GM12872 (cell line): ENCODE measurements around the gene OR13J1.

Experiments
- TF ChIP-seq, protein P1 (sequence below): IDR thresholded peaks from 3 replicates; pipeline ENCODE4 v1.5.1; 2011; ENCODE audit warnings: low read depth, mild to moderate bottlenecking, low read length, moderate library complexity; ENCODE audit not compliant: insufficient read depth

The OR13J1 gene

DNA sequence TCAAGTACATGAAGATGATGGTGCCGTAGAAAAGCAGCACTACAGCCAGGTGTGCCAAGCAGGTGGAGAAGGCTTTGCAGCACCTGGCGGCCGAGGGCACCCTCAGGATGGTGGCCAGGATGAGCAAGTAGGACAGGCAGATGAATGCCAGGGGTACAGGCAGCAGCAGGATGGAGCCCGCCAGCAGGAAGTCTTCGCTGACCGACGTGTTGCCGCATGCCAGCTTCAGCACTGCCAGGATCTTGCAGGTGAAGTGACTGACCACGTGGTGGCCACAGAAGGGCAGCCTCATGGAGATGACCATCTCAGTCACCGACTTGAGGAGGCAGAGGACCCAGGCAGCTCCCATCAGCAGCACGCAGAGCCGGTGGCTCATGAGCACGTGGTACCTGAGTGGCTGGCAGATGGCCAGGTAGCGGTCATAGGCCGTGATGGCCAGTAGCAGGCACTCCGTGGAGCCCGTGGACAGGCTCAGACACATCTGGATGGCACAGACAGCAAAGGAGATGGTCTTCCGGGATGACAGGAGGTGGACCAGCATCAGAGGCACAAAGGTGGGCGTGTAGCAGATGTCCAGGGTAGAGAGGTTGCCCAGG is 482 bp downstream of the OR13J1 start:
- TF ChIP-seq, protein P1, sequence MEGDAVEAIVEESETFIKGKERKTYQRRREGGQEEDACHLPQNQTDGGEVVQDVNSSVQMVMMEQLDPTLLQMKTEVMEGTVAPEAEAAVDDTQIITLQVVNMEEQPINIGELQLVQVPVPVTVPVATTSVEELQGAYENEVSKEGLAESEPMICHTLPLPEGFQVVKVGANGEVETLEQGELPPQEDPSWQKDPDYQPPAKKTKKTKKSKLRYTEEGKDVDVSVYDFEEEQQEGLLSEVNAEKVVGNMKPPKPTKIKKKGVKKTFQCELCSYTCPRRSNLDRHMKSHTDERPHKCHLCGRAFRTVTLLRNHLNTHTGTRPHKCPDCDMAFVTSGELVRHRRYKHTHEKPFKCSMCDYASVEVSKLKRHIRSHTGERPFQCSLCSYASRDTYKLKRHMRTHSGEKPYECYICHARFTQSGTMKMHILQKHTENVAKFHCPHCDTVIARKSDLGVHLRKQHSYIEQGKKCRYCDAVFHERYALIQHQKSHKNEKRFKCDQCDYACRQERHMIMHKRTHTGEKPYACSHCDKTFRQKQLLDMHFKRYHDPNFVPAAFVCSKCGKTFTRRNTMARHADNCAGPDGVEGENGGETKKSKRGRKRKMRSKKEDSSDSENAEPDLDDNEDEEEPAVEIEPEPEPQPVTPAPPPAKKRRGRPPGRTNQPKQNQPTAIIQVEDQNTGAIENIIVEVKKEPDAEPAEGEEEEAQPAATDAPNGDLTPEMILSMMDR: no peak

DNA sequence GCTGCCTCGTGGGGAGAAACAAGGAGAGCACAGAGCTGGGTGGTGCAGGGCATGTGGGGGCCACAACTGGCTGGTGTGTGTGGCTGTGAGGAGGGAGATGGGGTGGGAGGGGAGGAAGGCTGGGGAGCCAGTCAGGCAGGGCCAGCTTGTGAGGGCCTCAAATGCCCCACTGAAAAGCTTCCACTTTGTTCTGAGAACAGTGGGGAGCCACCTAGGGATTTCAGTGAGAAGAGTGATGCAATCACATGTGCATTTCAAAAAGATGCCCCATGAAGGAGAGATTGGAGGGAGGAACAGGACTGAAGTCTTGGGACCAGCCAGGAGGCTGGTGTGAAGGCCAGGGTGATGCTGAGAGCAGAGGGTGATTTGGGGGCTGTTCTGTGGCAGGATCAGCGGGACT is 1.3 kb downstream of the OR13J1 start:
- TF ChIP-seq, protein P1: no peak

DNA sequence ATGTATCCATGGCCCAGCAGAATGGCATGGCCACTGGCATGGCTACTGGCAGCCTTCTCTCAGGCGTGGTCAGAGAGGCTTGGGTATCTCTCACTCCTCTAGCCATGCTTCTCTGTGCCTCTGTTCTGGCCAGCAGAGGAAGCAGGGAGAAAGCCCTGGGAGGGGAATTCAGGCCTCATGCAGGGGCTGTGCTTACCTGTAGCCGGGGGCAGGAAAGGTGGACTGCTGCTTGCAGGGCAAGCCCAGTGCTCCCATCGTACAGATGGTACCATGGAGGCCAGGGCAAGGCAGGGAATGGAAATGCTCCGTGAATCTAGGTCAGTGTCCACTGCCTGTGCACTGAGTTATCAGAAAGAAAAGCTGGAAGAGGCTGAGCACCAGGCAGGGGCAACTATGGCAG is 2.7 kb downstream of the OR13J1 start:
- TF ChIP-seq, protein P1: no peak

DNA sequence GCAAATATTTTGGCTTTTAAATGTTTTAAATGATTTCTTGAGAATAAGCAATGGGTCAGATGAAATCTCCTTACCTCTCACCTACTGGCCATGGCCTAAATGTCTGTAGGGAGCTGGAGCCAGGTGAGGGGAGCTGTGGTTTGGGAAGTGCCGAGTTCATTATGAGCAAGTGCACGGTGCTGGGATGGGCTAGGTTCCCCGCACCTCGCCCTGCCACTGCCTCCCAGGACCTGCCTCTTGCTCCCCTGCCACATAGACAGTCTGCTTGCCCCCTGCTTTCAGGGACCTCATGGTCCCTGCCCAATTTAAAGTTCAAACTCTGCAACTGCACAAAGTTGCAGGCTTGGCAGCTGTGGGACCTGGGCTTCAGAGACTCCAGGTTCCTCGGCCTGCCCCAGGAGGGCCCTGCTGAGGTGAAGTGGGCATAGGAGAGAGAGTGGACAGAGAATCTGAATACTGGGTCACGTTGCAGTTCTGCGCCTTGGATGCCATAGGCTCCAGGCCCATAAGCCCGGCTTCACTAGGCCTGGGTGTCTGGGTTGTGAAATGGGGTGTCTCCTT is 5.4 kb downstream of the OR13J1 start:
- TF ChIP-seq, protein P1: no peak

DNA sequence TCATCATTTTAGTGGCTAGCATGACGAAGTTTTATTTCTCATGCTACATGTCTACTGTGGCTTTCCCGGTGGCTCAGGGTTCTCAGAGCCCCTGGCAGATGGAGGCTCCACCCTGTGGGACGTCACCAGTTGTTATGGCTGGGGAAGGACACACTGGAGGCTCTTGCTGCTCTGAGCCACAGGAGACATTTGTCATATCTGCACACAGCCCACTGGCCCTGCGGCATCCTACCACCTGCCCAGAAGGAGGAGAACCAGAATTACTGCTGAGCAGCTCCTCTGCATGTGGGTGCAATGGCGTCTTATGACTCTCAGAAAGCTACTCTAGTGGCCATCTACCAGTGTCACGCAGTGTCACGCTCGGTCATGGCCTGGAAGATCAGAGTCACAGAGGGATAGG is 6.6 kb downstream of the OR13J1 start:
- TF ChIP-seq, protein P1: no peak

DNA sequence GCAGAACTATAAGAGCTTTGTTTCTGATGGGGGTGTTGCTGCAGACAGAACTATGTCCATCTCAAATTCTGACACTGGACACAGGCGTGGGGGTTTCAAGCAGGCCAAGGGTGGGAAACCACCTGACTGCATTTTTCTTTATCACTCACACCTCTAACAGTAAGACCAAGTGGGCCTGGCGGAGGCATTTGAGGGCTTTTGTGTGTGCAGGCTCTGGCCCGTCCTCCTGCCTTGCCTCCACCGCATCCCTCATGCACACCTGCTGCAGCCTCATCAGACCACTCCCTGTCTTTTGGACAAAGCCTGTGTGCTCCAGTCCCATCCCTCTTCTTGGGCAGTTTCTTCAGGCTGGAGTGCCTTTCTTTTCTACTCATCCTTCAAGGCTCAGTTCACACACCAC is 7.9 kb downstream of the OR13J1 start:
- TF ChIP-seq, protein P1: no peak

DNA sequence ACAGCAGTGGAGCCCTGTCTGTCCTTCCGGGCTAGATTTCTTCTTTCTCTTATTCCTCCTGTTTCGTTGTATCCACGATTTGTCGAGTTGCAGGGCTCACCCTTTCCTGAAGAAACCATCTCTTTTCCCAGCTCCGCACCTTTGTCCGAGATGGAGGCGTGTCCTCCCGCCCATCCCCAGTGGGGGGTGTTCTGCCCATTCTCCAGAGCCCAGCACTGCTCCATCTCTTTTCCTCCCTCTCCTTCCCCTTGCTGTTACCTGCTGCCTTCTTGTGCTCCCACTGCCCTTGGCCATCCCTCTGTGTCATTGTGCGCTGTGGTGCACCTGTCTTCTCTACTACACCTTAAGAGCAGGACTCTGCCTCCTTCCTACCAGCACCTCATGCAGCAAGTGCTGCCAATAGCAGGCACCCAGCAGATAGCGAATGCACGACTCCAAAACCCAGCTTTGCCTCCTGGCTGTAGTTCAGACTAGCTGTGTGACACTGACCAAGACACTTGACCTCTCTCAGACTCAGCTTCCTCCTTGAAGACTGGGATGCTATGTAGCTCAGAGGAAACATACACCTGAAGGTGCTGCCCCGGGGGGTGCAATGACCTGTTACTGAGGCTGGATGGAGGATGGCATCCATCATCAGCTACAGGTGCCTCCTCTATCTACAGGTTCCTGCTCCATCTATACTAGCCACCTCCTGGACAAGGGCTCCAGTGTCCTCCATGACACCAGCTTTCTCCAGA is 8.9 kb downstream of the OR13J1 start:
- TF ChIP-seq, protein P1: no peak
